ENCODE results near the gene PRLH.

The PRLH gene

GRCh38 chr2:237538001-237538720 is 28.2 kb upstream of the PRLH start:
- no peak for DNase-seq (ENCODE audit: low read depth, low spot score)
- H3K4me3 ChIP-seq (ENCODE audit: low read length): no peak overlapping the region

- DNase-seq (ENCODE audit: low read depth, low spot score): no peak
- H3K4me3 ChIP-seq (ENCODE audit: low read length): no peak overlapping the region
Measured at GRCh38 chr2:237538901-237539300, 27.5 kb upstream of the PRLH start.

GRCh38 chr2:237539681-237540080 is 26.7 kb upstream of the PRLH start:
- DNase-seq (ENCODE audit: low read depth, low spot score): no peak
- H3K4me3 ChIP-seq (ENCODE audit: low read length): no peak overlapping the region

GRCh38 chr2:237540223-237540775 is 26.1 kb upstream of the PRLH start:
- DNase-seq (ENCODE audit: low read depth, low spot score): no peak
- no peak overlapping the region for H3K4me3 ChIP-seq (ENCODE audit: low read length)

GRCh38 chr2:237540823-237541222 is 25.6 kb upstream of the PRLH start:
- DNase-seq (ENCODE audit: low read depth, low spot score): no peak
- H3K4me3 ChIP-seq (ENCODE audit: low read length): no peak overlapping the region

GRCh38 chr2:237541243-237541642 is 25.1 kb upstream of the PRLH start:
- no peak overlapping the region for H3K4me3 ChIP-seq (ENCODE audit: low read length)
- no peak for DNase-seq (ENCODE audit: low read depth, low spot score)

GRCh38 chr2:237542001-237542704 is 24.2 kb upstream of the PRLH start:
- H3K4me3 ChIP-seq (ENCODE audit: low read length): no peak overlapping the region
- no peak for DNase-seq (ENCODE audit: low read depth, low spot score)

GRCh38 chr2:237546040-237546875 is 20.1 kb upstream of the PRLH start:
- H3K4me3 ChIP-seq (ENCODE audit: low read length): no peak overlapping the region
- no peak for DNase-seq (ENCODE audit: low read depth, low spot score)

- no peak for DNase-seq (ENCODE audit: low read depth, low spot score)
- H3K4me3 ChIP-seq (ENCODE audit: low read length): no peak overlapping the region
Measured at GRCh38 chr2:237546876-237547395, 19.4 kb upstream of the PRLH start.

GRCh38 chr2:237547841-237548416 is 18.4 kb upstream of the PRLH start:
- no peak for DNase-seq (ENCODE audit: low read depth, low spot score)
- H3K4me3 ChIP-seq (ENCODE audit: low read length): no peak overlapping the region

GRCh38 chr2:237549216-237549615 is 17.2 kb upstream of the PRLH start:
- no peak overlapping the region for H3K4me3 ChIP-seq (ENCODE audit: low read length)
- DNase-seq (ENCODE audit: low read depth, low spot score): no peak

- H3K4me3 ChIP-seq (ENCODE audit: low read length): no peak overlapping the region
- no peak for DNase-seq (ENCODE audit: low read depth, low spot score)
Measured at GRCh38 chr2:237549643-237550415, 16.5 kb upstream of the PRLH start.

GRCh38 chr2:237551071-237551574 is 15.3 kb upstream of the PRLH start:
- no peak overlapping the region for H3K4me3 ChIP-seq (ENCODE audit: low read length)
- no peak for DNase-seq (ENCODE audit: low read depth, low spot score)

- no peak for DNase-seq (ENCODE audit: low read depth, low spot score)
- no peak overlapping the region for H3K4me3 ChIP-seq (ENCODE audit: low read length)
Measured at GRCh38 chr2:237552908-237553307, 13.5 kb upstream of the PRLH start.

GRCh38 chr2:237553948-237554347 is 12.4 kb upstream of the PRLH start:
- H3K4me3 ChIP-seq (ENCODE audit: low read length): no peak overlapping the region
- DNase-seq (ENCODE audit: low read depth, low spot score): no peak

GRCh38 chr2:237555560-237555959 is 10.8 kb upstream of the PRLH start:
- no peak for DNase-seq (ENCODE audit: low read depth, low spot score)
- no peak overlapping the region for H3K4me3 ChIP-seq (ENCODE audit: low read length)

GRCh38 chr2:237556773-237557632 is 9.4 kb upstream of the PRLH start:
- DNase-seq (ENCODE audit: low read depth, low spot score): no peak
- no peak overlapping the region for H3K4me3 ChIP-seq (ENCODE audit: low read length)
